HepG2 (cell line): ENCODE measurements around the gene EHD1. TPM values are rescaled to one million over a fixed set of nuclear protein-coding genes. Genes with fewer than 3 reads are reported as not detected.

Experiments used
- ARNT ChIP-seq: fragments of 450-650 bp; IDR thresholded peaks from 2 replicates; pipeline ENCODE4 v1.6.1; 2017
- HMG20A ChIP-seq: IDR thresholded peaks from 2 replicates; pipeline ENCODE4 v1.6.1; 2016; ENCODE audit warnings: borderline replicate concordance
- MEIS1 ChIP-seq: sonication (generic); formaldehyde crosslinking; IDR thresholded peaks from 2 replicates; pipeline ENCODE4 v1.9.0; 2021; ENCODE audit warnings: mild to moderate bottlenecking, missing genetic modification reagents, moderate library complexity, borderline replicate concordance
- NFIB ChIP-seq: sonication (generic); formaldehyde crosslinking; IDR thresholded peaks from 2 replicates; pipeline ENCODE4 v1.9.0; 2021; ENCODE audit warnings: missing genetic modification reagents, mild to moderate bottlenecking, borderline replicate concordance
- THAP11 ChIP-seq: IDR thresholded peaks from 2 replicates; pipeline ENCODE4 v1.6.1; 2016; ENCODE audit warnings: missing biosample characterization, missing genetic modification reagents
- ZNF251 ChIP-seq: sonication (generic); formaldehyde crosslinking; IDR thresholded peaks from 2 replicates; pipeline ENCODE4 v1.9.0; 2021; ENCODE audit warnings: mild to moderate bottlenecking, missing genetic modification reagents
- ZNF382 ChIP-seq: sonication (generic); formaldehyde crosslinking; IDR thresholded peaks from 2 replicates; pipeline ENCODE4 v1.5.0; 2020; ENCODE audit warnings: missing genetic modification reagents, mild to moderate bottlenecking, borderline replicate concordance
- ZNF552 ChIP-seq: sonication (generic); formaldehyde crosslinking; IDR thresholded peaks from 2 replicates; pipeline ENCODE4 v1.9.0; 2022; ENCODE audit warnings: missing genetic modification reagents, mild to moderate bottlenecking, borderline replicate concordance
- ZNF564 ChIP-seq: sonication (generic); formaldehyde crosslinking; IDR thresholded peaks from 2 replicates; pipeline ENCODE4 v1.8.1; 2023; ENCODE audit warnings: mild to moderate bottlenecking, missing genetic modification reagents
- ZNF709 ChIP-seq: sonication (generic); formaldehyde crosslinking; IDR thresholded peaks from 2 replicates; pipeline ENCODE4 v1.5.0; 2020; ENCODE audit warnings: mild to moderate bottlenecking, missing genetic modification reagents
- polyA plus RNA-seq, 8 experiments: library from polyadenylated mRNA; depleted of rRNA in 3 of 8; stranded (reverse) in 7 of 8; unstranded in 1 of 8; fragments of >200 nt; fragmentation: Illumina TruSeq in 4 of 8; extraction: Trizol in 4 of 8; gene quantifications; 2 replicates each; pipeline versions ENCODE4 v1.2.1 to v1.2.3, GENCODE V29; 2011 to 2016; ENCODE audit warnings: low read depth in 4 of 8, missing spikeins in 1 of 8, mixed read lengths in 1 of 8; ENCODE audit not compliant: insufficient read depth in 1 of 8
- total RNA-seq, 5 experiments: library from RNA; depleted of rRNA; stranded (reverse); fragments of >200 nt; fragmentation: Illumina TruSeq; extraction: Trizol; gene quantifications; 2 replicates each; pipeline ENCODE4 v1.2.3, GENCODE V29; 2016; ENCODE audit warnings: low read depth in 1 of 5
- TF ChIP-seq, protein P1 (sequence below): sonication (generic); formaldehyde crosslinking; IDR thresholded peaks from one replicate; pipeline ENCODE4 v1.5.1; 2020; ENCODE audit warnings: mild to moderate bottlenecking, missing genetic modification reagents; ENCODE audit errors: not compliant biosample characterization
- TF ChIP-seq, protein P2 (sequence below): sonication (generic); formaldehyde crosslinking; conservative IDR thresholded peaks from 2 replicates; pipeline ENCODE4 v1.8.1; 2023; ENCODE audit warnings: missing genetic modification reagents
- TF ChIP-seq, protein P3 (sequence below): sonication (generic); formaldehyde crosslinking; IDR thresholded peaks from 2 replicates; pipeline ENCODE4 v1.5.1; 2020; ENCODE audit warnings: missing genetic modification reagents, mild to moderate bottlenecking, borderline replicate concordance
- TF ChIP-seq, protein P4 (sequence below): sonication (generic); formaldehyde crosslinking; IDR thresholded peaks from 2 replicates; pipeline ENCODE4 v1.5.0; 2020; ENCODE audit warnings: missing genetic modification reagents
- TF ChIP-seq, protein P5 (sequence below): conservative IDR thresholded peaks from 2 replicates; pipeline ENCODE4 v1.6.1; 2018; ENCODE audit warnings: missing genetic modification reagents

EHD1 gene
- total and polyA plus RNA-seq, 2 of the 13 experiments (the other 11 are each of a cell fraction or from before 2014, with no cell fraction given), result 23.6 to 26.6 TPM

DNA sequence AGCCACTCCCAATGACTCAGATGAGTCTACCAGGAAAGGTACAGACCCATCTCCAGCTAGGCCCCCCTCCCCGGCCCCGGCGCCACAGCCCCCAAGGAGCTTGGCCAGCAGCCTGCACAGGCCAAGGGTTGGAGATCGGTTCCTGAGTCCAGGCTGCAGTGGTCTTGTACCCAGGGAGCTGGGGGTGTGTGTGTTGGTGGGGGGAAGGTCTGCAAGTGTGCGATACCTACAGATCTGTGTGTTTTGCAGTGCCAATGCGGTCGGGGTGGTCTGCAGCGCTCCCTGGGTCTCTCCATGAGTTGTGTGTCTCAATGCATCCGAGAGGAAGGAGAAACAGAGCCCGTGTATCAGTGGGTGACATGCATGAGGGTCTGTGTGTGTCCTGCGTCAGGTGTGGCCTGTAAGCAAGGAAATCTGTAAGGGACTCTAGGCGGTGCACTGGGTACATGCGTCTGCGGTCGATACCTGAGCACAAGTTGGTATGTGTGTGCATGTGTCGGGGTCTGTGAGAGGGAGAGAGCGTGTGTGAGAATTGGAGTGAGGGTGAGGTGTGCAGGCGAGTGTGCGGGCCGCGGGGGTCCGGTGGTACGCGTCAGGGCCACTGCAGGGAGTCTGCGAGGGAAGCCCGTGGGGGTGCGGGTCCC lies 34.6 kb downstream of the EHD1 start (continued):
- TF ChIP-seq, protein P1, sequence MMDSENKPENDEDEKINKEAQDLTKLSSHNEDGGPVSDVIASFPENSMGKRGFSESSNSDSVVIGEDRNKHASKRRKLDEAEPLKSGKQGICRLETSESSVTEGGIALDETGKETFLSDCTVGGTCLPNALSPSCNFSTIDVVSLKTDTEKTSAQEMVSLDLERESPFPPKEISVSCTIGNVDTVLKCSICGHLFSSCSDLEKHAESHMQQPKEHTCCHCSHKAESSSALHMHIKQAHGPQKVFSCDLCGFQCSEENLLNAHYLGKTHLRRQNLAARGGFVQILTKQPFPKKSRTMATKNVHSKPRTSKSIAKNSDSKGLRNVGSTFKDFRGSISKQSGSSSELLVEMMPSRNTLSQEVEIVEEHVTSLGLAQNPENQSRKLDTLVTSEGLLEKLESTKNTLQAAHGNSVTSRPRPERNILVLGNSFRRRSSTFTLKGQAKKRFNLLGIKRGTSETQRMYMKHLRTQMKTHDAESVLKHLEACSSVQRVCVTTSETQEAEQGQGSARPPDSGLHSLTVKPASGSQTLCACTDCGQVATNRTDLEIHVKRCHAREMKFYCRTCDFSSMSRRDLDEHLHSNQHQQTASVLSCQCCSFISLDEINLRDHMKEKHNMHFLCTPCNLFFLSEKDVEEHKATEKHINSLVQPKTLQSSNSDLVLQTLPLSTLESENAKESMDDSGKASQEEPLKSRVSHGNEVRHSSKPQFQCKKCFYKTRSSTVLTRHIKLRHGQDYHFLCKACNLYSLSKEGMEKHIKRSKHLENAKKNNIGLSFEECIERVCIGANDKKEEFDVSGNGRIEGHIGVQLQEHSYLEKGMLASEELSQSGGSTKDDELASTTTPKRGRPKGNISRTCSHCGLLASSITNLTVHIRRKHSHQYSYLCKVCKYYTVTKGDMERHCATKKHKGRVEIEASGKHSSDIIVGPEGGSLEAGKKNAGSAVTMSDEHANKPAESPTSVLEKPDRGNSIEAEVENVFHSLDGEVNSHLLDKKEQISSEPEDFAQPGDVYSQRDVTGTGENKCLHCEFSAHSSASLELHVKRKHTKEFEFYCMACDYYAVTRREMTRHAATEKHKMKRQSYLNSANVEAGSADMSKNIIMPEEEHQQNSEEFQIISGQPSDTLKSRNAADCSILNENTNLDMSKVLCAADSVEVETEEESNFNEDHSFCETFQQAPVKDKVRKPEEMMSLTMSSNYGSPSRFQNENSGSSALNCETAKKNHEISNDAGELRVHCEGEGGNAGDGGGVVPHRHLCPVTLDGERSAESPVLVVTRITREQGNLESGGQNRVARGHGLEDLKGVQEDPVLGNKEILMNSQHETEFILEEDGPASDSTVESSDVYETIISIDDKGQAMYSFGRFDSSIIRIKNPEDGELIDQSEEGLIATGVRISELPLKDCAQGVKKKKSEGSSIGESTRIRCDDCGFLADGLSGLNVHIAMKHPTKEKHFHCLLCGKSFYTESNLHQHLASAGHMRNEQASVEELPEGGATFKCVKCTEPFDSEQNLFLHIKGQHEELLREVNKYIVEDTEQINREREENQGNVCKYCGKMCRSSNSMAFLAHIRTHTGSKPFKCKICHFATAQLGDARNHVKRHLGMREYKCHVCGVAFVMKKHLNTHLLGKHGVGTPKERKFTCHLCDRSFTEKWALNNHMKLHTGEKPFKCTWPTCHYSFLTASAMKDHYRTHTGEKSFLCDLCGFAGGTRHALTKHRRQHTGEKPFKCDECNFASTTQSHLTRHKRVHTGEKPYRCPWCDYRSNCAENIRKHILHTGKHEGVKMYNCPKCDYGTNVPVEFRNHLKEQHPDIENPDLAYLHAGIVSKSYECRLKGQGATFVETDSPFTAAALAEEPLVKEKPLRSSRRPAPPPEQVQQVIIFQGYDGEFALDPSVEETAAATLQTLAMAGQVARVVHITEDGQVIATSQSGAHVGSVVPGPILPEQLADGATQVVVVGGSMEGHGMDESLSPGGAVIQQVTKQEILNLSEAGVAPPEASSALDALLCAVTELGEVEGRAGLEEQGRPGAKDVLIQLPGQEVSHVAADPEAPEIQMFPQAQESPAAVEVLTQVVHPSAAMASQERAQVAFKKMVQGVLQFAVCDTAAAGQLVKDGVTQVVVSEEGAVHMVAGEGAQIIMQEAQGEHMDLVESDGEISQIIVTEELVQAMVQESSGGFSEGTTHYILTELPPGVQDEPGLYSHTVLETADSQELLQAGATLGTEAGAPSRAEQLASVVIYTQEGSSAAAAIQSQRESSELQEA (CRISPR knock-in tag), result no peak
- TF ChIP-seq HMG20A (CRISPR knock-in tag) (no peak), ZNF382 (CRISPR knock-in tag) (no peak), THAP11 (no peak), NFIB (no peak), ARNT (no peak), ZNF709 (CRISPR knock-in tag) (0 out of 2 replicates have a peak, but pooled peaks have one; percentile 60), ZNF552 (CRISPR knock-in tag) (0 out of 2 replicates have a peak, but pooled peaks have one; percentile 39), ZNF251 (CRISPR knock-in tag) (no peak), ZNF564 (no peak), MEIS1 (CRISPR knock-in tag) (no peak)
- TF ChIP-seq, protein P2, sequence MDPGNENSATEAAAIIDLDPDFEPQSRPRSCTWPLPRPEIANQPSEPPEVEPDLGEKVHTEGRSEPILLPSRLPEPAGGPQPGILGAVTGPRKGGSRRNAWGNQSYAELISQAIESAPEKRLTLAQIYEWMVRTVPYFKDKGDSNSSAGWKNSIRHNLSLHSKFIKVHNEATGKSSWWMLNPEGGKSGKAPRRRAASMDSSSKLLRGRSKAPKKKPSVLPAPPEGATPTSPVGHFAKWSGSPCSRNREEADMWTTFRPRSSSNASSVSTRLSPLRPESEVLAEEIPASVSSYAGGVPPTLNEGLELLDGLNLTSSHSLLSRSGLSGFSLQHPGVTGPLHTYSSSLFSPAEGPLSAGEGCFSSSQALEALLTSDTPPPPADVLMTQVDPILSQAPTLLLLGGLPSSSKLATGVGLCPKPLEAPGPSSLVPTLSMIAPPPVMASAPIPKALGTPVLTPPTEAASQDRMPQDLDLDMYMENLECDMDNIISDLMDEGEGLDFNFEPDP (CRISPR knock-in tag), result no peak
- TF ChIP-seq, protein P3, sequence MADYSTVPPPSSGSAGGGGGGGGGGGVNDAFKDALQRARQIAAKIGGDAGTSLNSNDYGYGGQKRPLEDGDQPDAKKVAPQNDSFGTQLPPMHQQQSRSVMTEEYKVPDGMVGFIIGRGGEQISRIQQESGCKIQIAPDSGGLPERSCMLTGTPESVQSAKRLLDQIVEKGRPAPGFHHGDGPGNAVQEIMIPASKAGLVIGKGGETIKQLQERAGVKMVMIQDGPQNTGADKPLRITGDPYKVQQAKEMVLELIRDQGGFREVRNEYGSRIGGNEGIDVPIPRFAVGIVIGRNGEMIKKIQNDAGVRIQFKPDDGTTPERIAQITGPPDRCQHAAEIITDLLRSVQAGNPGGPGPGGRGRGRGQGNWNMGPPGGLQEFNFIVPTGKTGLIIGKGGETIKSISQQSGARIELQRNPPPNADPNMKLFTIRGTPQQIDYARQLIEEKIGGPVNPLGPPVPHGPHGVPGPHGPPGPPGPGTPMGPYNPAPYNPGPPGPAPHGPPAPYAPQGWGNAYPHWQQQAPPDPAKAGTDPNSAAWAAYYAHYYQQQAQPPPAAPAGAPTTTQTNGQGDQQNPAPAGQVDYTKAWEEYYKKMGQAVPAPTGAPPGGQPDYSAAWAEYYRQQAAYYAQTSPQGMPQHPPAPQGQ (CRISPR knock-in tag), result no peak
- TF ChIP-seq, protein P4, sequence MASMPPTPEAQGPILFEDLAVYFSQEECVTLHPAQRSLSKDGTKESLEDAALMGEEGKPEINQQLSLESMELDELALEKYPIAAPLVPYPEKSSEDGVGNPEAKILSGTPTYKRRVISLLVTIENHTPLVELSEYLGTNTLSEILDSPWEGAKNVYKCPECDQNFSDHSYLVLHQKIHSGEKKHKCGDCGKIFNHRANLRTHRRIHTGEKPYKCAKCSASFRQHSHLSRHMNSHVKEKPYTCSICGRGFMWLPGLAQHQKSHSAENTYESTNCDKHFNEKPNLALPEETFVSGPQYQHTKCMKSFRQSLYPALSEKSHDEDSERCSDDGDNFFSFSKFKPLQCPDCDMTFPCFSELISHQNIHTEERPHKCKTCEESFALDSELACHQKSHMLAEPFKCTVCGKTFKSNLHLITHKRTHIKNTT (CRISPR knock-in tag), result no peak
- TF ChIP-seq, protein P5, sequence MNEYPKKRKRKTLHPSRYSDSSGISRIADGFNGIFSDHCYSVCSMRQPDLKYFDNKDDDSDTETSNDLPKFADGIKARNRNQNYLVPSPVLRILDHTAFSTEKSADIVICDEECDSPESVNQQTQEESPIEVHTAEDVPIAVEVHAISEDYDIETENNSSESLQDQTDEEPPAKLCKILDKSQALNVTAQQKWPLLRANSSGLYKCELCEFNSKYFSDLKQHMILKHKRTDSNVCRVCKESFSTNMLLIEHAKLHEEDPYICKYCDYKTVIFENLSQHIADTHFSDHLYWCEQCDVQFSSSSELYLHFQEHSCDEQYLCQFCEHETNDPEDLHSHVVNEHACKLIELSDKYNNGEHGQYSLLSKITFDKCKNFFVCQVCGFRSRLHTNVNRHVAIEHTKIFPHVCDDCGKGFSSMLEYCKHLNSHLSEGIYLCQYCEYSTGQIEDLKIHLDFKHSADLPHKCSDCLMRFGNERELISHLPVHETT (CRISPR knock-in tag), result no peak
